PFSK-1 (cell line): Measurements from ENCODE around the gene RHOF.

Source experiments
- POLR2AphosphoS5 ChIP-seq: IDR thresholded peaks from 2 replicates; pipeline ENCODE4 v1.6.1; 2012; ENCODE audit warnings: low read depth, mild to moderate bottlenecking, control low read depth, low read length, moderate library complexity
- REST ChIP-seq, 2 experiments: IDR thresholded peaks; 2 replicates each; pipeline versions ENCODE4 v1.6.1 to v1.8.0; 2011 to 2012; ENCODE audit warnings: low read depth in 2 of 2, low read length in 2 of 2, control low read depth in 1 of 2, inconsistent platforms in 1 of 2, mild to moderate bottlenecking in 1 of 2, moderate library complexity in 1 of 2; ENCODE audit not compliant: insufficient read depth in 1 of 2
- SIN3A ChIP-seq: IDR thresholded peaks from 2 replicates; pipeline ENCODE4 v1.6.1; 2012; ENCODE audit warnings: mild to moderate bottlenecking, low read length, moderate library complexity, borderline replicate concordance; ENCODE audit not compliant: insufficient read depth

GRCh38 chr12:121788176-121788818, 5.2 kb downstream of the RHOF start:
- TF ChIP-seq SIN3A = no peak
- TF ChIP-seq POLR2AphosphoS5 = no peak
- TF ChIP-seq REST (IDR thresholded peaks at IDR 0.05; ENCODE audit: insufficient read depth in 1 of 2, low read depth in 2 of 2, low read length in 2 of 2) = no peak
